Mesenteric fat pad (tissue), 1 donor: ENCODE data around the gene CRTC1. TPM values are rescaled to one million over a fixed set of nuclear protein-coding genes. Genes with fewer than 3 reads are reported as not detected.

ENCODE experiments used
- DNase-seq: peaks from one replicate; pipeline ENCODE4 v3.0.0-alpha.2; 2020; ENCODE audit warnings: low spot score
- total RNA-seq: library from RNA; stranded (reverse); fragmentation: NEBNext Ultra II Directional; extraction: Animal tissue kit (Norgen Biotek cat#: 25700); gene quantifications from one replicate; pipeline ENCODE4 v1.2.1, GENCODE V29; 2021
- donor health status: DM: yes; HTN: yes; CAD: no.

Gene CRTC1
- total RNA-seq, 1 donor from 2014 or later = 13.9 TPM

DNA sequence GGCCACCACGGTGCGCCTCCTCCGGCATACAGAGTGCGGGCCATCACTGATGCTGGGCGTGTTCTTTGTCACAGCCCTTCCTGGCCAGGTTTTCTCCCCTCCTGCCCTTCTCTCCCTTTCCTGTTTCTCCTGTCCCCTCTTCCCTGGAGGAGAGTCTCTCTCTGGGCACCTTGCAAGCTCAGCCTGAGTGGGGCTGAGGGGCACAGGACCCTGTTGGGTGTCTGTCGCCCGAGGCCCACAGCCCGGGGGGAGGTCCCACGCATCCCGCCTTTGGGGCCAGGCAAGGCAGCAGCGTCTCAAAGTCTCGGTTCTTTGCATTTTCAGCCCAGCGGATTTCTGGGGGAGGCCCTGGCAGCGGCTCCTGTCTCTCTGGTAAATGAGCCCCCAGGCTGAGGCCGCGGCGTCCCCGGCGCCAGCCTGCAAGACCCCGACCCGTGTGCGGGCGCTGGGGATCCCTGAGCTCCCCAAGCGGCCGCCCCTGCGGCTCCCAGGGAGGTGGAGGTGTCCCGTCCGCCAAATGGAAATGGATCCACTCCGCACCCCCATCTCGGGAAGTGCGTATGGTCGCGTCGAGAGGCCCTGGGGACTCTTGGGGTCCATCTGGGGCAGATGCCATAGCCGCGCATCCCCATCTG lies 60.4 kb downstream of the CRTC1 start:
- DNase-seq = no peak

DNA sequence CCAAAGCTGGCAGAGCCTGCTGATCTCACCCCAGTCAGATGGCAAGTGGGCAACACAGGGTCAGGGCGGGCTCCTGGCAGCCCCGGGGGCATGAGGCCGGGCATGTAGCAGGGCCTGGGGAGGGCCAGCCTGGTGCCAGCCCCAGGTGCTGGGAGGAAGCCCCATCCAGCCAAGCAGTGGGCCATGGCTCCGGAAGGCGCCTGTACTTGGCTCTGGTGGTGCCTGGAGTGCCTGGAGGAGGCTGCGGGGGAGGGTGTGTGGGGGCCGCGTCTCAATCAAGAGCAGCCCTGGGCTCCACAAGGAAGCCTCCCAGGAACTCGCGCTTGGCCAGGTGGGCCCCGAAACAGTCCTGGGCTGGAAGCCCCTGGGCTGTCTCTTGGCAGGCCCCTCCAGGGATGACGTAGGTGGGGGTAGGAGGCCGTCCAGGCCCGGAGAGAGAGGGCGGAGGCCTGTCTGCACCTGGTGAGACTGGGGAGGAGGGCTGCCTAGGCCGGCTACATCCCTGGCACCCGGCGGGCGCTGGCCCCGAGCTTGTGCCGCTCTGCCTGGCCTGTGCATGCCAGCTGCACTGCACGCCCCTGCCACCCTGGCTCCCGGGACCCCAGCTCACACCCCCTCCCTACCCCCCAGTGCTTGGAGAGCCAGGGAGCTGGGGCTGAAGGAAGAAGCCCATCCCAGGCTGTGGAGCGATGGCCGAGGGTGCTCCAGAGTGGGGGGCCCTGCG lies 61.7 kb downstream of the CRTC1 start:
- no peak for DNase-seq

GRCh38 chr19:18745931-18746330 lies 62.5 kb downstream of the CRTC1 start:
- no peak for DNase-seq

DNA sequence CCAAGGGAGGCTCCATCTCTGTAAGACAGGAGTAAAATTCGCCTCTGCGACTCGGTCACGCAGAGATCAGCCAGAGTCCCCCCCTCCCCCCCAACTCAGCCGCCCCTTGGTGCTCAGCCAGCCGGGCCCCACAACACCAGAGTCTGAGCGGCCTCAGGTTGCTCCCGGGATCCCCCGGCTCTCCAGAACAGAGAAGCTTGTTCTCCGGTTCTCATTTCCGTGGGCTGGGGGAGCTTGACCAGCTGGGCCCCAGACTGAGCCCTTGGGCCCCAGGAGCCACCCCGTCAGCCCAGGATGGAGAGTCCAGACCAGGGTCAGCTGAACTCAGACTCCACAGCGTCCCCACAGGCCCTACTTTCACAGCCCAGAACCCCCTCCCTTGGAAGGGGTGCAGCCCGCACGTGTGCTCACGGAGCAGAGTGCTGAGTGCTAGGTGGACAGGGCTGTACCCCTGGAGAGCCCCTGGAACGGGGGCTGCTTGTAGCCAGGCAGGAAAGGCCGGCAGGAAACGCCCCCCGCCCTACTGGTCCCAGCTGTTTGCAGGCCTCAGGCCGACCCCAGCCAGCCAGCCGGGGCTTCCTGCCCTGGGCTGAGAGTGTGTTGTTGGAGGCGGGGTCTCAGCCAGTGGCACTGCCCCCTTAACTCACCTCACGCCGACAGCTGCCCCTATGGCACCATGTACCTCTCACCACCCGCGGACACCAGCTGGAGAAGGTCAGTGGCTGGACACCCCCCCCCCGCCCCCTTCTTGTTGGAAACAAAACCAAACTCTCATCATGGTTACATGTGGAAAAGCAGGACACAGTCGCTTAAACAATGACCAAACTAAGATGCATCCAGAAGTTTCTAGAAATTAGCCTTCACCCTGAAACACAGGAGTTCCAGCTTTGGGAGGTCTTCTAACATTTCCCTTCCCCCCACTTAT lies 63.2 kb downstream of the CRTC1 start:
- DNase-seq = no peak

- DNase-seq = no peak
These were observed 66.1 kb downstream of the CRTC1 start for GRCh38 chr19:18749362-18750231.

- no peak for DNase-seq
These were observed 67.0 kb downstream of the CRTC1 start for GRCh38 chr19:18750295-18750970.

DNA sequence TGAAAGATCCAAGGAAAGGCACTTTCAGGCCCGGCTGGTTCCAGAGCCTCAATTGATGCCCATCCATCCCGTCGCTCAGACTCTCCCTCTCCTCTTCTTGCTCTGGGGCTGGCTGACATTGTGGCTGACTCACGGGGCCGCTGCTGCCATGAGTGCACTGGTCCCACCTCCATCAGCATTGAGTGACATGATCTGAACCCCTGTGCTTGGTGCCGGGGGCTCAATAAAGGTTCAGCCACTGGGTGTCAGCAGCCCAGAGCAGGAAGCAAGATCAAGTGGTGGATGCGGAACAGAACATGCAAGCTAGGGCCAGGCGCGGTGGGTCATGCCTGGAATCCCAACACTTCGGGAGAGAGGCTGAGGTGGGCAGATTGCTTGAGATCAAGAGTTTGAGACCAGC lies 68.1 kb downstream of the CRTC1 start:
- no peak for DNase-seq

- DNase-seq = no peak
These were observed 71.0 kb downstream of the CRTC1 start for GRCh38 chr19:18754501-18754900.

GRCh38 chr19:18756896-18757295 lies 73.4 kb downstream of the CRTC1 start:
- DNase-seq = no peak

DNA sequence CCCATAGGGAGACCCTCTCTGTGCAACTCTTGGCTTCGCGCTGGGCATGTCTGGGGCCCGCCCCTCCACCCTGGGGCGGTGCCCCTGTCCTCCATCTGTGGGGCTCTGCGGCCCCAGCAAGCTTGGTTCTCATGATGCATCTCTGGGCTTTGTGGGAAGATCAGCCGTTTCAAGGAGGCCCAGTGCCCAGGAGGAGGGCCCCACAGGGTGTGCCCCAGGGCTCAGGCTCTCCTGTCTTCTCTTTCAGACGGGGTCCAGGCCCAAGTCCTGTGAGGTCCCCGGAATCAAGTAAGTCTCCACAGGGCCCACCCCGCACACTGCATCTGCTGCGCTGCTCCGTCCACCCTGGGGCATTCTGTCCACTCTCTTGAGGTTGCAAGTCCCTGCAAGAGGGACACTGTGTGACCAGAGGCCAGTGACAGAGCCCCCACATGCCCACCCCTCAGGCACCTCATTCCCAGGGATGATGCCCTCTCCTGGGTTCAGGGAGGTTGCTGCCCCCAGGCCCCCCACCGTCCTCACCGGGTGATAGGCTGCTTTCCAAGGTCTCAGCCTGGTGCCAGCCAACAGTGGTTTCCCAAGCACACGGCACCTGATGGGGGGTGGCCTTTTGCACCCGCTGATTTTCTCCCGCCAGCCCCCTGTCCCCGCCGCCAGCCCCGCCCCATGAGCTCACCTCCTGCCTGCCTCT lies 76.0 kb downstream of the CRTC1 start:
- no peak for DNase-seq

GRCh38 chr19:18759995-18760426 lies 76.5 kb downstream of the CRTC1 start:
- DNase-seq = no peak

DNA sequence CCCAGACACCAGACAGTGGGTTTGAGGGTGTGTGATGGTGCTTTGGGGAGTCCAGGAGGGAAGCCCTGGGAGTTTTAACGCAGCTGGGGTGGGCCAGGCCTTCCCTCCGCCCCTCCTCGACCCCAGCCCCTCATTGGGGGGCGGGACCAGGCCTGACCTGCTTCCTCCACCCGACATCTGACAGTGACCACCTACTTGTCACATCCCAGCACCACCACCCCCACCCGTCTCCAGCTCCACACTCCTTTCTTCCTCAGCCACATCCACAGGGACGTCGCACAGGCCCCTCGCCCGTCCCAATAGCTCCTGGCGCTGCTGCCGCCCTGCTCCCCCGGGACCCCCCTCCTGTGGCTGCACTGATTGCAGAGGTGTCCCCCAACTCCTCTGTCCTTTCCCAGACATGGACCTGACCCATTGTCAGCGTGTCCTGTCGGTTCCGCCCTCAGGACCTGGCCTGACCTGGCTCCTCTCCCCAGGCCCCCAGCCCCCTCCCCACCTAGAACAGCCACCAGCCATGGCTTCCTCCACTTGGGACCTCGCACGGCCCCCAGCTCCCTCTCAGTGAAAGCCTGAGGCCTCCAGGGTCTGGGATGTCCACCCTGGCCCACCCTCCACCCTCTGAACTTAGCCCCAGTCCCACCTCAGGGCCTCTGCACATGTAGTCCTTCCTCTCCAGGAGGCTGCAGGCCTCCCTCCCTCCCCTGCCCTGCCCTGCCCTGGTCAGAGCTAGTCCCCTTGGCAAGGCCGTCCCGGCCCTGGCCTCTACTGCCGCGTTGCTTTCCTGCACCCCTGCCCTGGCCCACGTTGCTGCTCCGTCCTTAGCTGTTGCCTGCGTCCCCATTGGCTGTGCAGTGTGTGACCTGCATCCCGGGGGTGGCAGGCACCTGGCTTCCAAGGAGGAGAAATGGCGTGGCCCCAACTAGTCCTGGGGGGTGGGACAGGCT lies 77.2 kb downstream of the CRTC1 start:
- no peak for DNase-seq

GRCh38 chr19:18761531-18762110 lies 78.1 kb downstream of the CRTC1 start:
- no peak for DNase-seq

DNA sequence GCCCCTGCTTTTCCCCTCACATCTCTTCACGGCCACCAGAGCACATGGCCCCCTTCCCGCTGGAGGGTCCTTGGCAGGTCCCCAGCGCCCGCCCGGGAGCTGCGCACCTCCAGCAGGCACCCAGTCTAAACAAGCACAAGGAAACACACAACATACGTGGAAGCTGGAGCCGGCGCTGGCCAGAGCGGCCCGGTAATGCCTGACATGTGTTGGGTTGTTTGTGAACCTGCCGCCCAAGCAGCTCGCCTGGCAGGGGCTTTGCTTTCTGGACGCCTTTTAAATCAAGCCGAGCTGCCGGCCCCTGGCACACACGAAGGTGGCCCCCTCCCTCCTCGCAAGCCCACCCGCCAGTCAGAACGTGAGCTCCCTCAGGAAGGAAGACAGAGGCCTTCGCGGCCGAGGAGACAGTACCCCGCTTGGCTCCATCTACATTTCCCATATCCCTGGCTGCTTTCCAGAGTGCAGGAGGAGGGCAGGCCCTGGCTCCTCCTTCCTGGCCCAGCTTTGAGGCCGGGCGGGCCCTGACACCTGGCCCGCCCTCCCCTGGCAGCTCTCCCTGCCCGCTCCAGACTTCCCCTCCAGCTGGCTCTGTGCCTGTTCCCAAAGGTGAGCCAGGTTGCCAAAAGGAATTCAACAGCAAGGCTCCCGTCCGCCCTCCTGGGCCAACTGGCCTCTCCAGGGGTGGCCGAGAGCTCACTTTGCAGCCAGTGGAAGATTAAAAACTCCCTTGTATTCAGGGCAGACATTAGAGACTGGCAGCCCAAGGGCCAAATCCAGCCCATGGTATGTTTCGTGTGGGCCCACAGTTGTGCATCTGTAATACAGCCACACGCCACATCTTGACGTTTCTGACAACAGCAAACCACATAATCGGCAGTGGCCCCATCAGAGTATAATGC lies 78.9 kb downstream of the CRTC1 start:
- no peak for DNase-seq

- no peak for DNase-seq
These were observed 80.5 kb downstream of the CRTC1 start for GRCh38 chr19:18763674-18764590.

DNA sequence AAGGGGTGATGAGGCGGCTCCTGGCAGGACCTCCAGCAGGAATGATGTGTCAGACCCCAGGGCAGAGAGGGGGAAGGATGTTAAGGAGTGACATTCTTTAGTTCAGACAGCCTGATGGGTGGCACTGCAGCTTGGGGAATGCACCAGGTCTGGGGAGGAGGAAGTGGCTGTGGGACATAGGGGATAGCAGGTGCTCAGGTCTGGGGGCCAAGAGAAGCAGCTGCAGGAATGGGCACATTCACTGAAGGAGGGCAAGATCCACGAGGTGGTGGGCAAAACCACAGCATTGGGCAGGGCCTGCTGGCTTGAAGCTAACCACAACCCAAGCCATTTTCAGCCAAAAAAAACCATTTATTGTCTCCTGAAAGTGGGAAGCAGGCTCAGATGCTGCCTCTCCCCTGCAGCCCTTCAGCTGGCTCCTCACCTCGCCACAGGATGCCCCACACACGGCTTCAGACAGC lies 81.1 kb downstream of the CRTC1 start:
- DNase-seq = no peak
